ENCODE measurements around the gene MINK1. TPM values are rescaled to one million over a fixed set of nuclear protein-coding genes. Genes with fewer than 3 reads are reported as not detected.

MINK1 gene
- total RNA-seq (2021) = 64.3 and 68.8 TPM in 2 replicates
- long read RNA-seq, full-length matches to known transcripts = 4 of 26 reads
- long read RNA-seq, partial matches to known transcripts = 12 of 26 reads
- long read RNA-seq, other reads (novel, unspliced or antisense) = 10 of 26 reads

- Histone ChIP-seq H3K9ac (ENCODE audit: extremely low read depth, insufficient read length, low read length) (peak within 1 kb of the TSS; percentile 42), H3K23ac (ENCODE audit: insufficient read length, low read depth, low read length) (no peak within 1 kb of the TSS), H2BK120ac (ENCODE audit: low read depth, low read length, poor library complexity, severe bottlenecking) (no peak within 1 kb of the TSS), H3K4me1 (ENCODE audit: insufficient read depth, low read length) (no peaks in the 10 kb centered on the region; the same call in 1 of the 2 replicates), H2BK15ac (ENCODE audit: low read depth, low read length) (no peak within 1 kb of the TSS), H3K56ac (ENCODE audit: insufficient read length, low read depth, low read length) (no peak within 1 kb of the TSS), H2AK5ac (ENCODE audit: insufficient read length, low read length) (no peak within 1 kb of the TSS), H3K79me2 (ENCODE audit: insufficient read depth, low read length) (peaks cover 8% of the 10 kb centered on the region; the same call in 1 of the 2 replicates), H3K18ac (ENCODE audit: insufficient read length, low read depth, low read length) (no peak within 1 kb of the TSS), H2BK5ac (ENCODE audit: insufficient read length, low read length) (no peak within 1 kb of the TSS), H3K9me3 (ENCODE audit: control insufficient read depth, low read depth, low read length) (no peaks in the 10 kb centered on the region), H4K91ac (ENCODE audit: insufficient read length, low read depth, low read length) (no peak within 1 kb of the TSS), H3K79me1 (ENCODE audit: insufficient read depth, low read depth, low read length, poor library complexity, severe bottlenecking) (peaks cover 7% of the 10 kb centered on the region), H3K4ac (ENCODE audit: low read depth, low read length) (no peak within 1 kb of the TSS), H3K27ac (ENCODE audit: insufficient read length, low read depth, low read length) (no peak within 1 kb of the TSS), H3K23me2 (ENCODE audit: insufficient read length, low read depth, low read length, poor library complexity, severe bottlenecking) (peaks cover 7% of the 10 kb centered on the region), H3K4me2 (ENCODE audit: insufficient read depth, insufficient read length, low read length) (peak within 1 kb of the TSS; percentile 83), H3T11ph (ENCODE audit: low read length) (no peak within 1 kb of the TSS), H3K14ac (ENCODE audit: insufficient read depth, low read length) (no peak within 1 kb of the TSS), H2AFZ (ENCODE audit: low read length) (no peak within 1 kb of the TSS), H3K27me3 (ENCODE audit: insufficient read depth, low read length) (no peaks in the 10 kb centered on the region), H2BK20ac (ENCODE audit: low read depth, low read length, poor library complexity, severe bottlenecking) (no peak within 1 kb of the TSS), H4K8ac (replicated peaks; ENCODE audit: insufficient read length, low read depth, low read length) (no peak within 1 kb of the TSS), H4K5ac (ENCODE audit: insufficient read length, low read depth, low read length) (no peak within 1 kb of the TSS), H2BK12ac (ENCODE audit: insufficient read length, low read depth, low read length) (no peak within 1 kb of the TSS), H4K20me1 (ENCODE audit: control insufficient read depth, insufficient read depth, insufficient read length) (no peaks in the 10 kb centered on the region)
- DNase-seq = peak; percentile 89
- no peak for TF ChIP-seq CTCF (conservative IDR thresholded peaks at IDR 0.05)
- WGBS (ENCODE audit: extremely low coverage, insufficient read length, low lambda C conversion rate) = no CpG with 5 or more reads among the region's 91 CpGs
- Mint-ChIP-seq H3K36me3 (ENCODE audit: insufficient read depth in 1 of 3, low read depth in 3 of 3) (peaks cover 0 to 8% (median 0%) of the 10 kb centered on the region in 3 experiments; a peak in 2 of 7 replicates), H3K27me3 (ENCODE audit: low read depth) (no peaks in the 10 kb centered on the region), H3K9me3 (no peaks in the 10 kb centered on the region), H3K27ac (peak within 1 kb of the TSS; percentile 70 to 97 (median 96)), H3K4me1 (peaks cover 18 to 20% of the 10 kb centered on the region in 2 experiments), H3K4me3 (peak within 1 kb of the TSS; percentile 82 to 92)
Observed at GRCh38 chr17:4833178-4833940, at the start of gene MINK1. Gene MINK1, plus strand, starts transcription at chr17:4833340. Its CDS starts 244 bp downstream, at chr17:4833584.
